Measurements from ENCODE around the gene TRNP1.
"Not testable (repeated sequence)": the region's sequence is repeated elsewhere in the genome, so short reads cannot be mapped to it uniquely, and the experiment has no call there.

The TRNP1 gene

GRCh38 chr1:26971590-26971989 is 21.9 kb upstream of the TRNP1 start:
- no peak for DNase-seq
- intact Hi-C loops (cut with DNase I) = no loop called here

- DNase-seq = peak in 1 of 10 donors; percentile 30
- intact Hi-C loops (cut with DNase I) = no loop called here
Observed at GRCh38 chr1:26972390-26972789, 21.1 kb upstream of the TRNP1 start.

- no peak for DNase-seq
- intact Hi-C loops (cut with DNase I) = no loop called here
Observed at GRCh38 chr1:26972821-26973220, 20.7 kb upstream of the TRNP1 start.

- DNase-seq = no peak
- intact Hi-C loops (cut with DNase I) = no loop called here
Observed at GRCh38 chr1:26976621-26977510, 16.6 kb upstream of the TRNP1 start.

- intact Hi-C loops (cut with DNase I) = no loop called here
- DNase-seq = no peak
Observed at GRCh38 chr1:26978901-26979300, 14.6 kb upstream of the TRNP1 start.

- no peak for DNase-seq
- intact Hi-C loops (cut with DNase I) = no loop called here
Observed at GRCh38 chr1:26981146-26981846, 12.2 kb upstream of the TRNP1 start.

- intact Hi-C loops (cut with DNase I) = no loop called here
- no peak for DNase-seq
Observed at GRCh38 chr1:26983863-26984262, 9.6 kb upstream of the TRNP1 start.

- intact Hi-C loops (cut with DNase I) = no loop called here
- peak in 1 of 10 donors; percentile 49 for DNase-seq
Observed at GRCh38 chr1:26984291-26984690, 9.2 kb upstream of the TRNP1 start.

GRCh38 chr1:26986658-26987057 is 6.8 kb upstream of the TRNP1 start:
- DNase-seq = peak in 1 of 10 donors; percentile 36
- intact Hi-C loops (cut with DNase I) = no loop called here

GRCh38 chr1:26989403-26990109 is 3.9 kb upstream of the TRNP1 start:
- intact Hi-C loops (cut with DNase I); DNase-seq: not testable (repeated sequence)

- intact Hi-C loops (cut with DNase I) = no loop called here
- DNase-seq = peak in 1 of 10 donors; percentile 27
Observed at GRCh38 chr1:26991310-26992116, 2.0 kb upstream of the TRNP1 start.

- intact Hi-C loops (cut with DNase I) = no loop called here
- DNase-seq = peak in 3 of 10 donors; percentile 81 to 87 (median 84)
Observed at GRCh38 chr1:26994020-26994786, 711 bp downstream of the TRNP1 start.

- peak in 4 of 10 donors; percentile 45 to 89 (median 84) for DNase-seq
- intact Hi-C loops (cut with DNase I) = loop anchor here (5.0 kb wide), 1 partner anchor 47 kb away; no protein-coding TSS in a partner anchor
Observed at GRCh38 chr1:26994787-26995517, 1.5 kb downstream of the TRNP1 start.

GRCh38 chr1:26996024-26996423 is 2.5 kb downstream of the TRNP1 start:
- peak in 1 of 10 donors; percentile 40 for DNase-seq
- intact Hi-C loops (cut with DNase I) = loop anchor here (5.0 kb wide), 1 partner anchor 46 kb away; no protein-coding TSS in a partner anchor

GRCh38 chr1:26996665-26997064 is 3.2 kb downstream of the TRNP1 start:
- intact Hi-C loops (cut with DNase I) = loop anchor here (5.0 kb wide), 1 partner anchor 46 kb away; no protein-coding TSS in a partner anchor
- peak in 1 of 10 donors; percentile 25 for DNase-seq

GRCh38 chr1:26998429-26999300 is 5.2 kb downstream of the TRNP1 start:
- intact Hi-C loops (cut with DNase I) = loop anchor here (5.0 kb wide), 1 partner anchor 44 kb away; no protein-coding TSS in a partner anchor
- DNase-seq = no peak

GRCh38 chr1:26999440-26999987 is 6.0 kb downstream of the TRNP1 start:
- intact Hi-C loops (cut with DNase I) = loop anchor here (5.0 kb wide), 1 partner anchor 43 kb away; no protein-coding TSS in a partner anchor
- no peak for DNase-seq

All from posterior cingulate gyrus (tissue), 11 donors.